Activated naive CD4-positive, alpha-beta T cell (primary cell): Measurements from ENCODE around the gene FBXL13.
"Not testable (repeated sequence)": the region's sequence is repeated elsewhere in the genome, so short reads cannot be mapped to it uniquely, and the experiment has no call there.

ENCODE experiments used
- DNase-seq, 4 experiments: peaks; one replicate each; lab custom pipeline; 2025; lab: John Stamatoyannopoulos, UW

FBXL13 gene

DNA sequence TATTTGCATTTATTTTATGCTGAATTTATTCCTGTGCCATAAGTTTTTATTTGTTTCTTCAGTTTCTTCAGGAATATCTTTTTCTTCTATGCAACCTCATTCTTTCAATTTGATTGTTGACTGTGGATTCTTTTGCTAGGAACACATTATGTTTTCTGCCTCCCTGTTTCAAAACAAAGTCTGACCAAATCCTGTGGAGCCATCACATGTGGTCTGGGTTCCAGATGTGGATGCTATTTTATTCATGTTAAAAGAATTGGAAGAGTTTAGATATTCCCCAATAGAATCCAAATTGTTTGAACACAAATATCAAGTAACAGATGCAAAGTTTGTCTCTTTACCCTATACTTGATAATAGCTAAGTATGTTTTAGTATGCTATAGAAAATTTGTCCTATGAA, 218.6 kb downstream of the FBXL13 start:
- no peak for DNase-seq

DNA sequence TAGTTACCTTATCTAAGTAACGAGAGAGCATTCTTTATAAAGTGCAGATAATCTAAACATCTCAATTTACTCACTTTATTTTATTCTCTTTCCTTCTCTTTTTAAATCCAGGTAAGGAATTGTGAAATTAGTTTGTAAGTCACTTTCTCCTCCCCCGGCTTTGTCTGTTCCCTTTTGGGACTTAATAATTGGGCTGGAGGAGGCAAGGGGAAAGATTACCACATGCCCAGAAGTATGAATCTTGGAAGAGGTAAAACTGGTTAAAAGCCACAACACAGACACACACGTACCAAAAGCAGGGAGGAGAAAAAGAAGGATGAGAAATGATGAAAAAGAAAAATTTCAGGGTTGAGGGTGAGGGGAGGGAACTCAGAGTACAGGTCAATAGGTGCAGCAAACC, 225.1 kb downstream of the FBXL13 start:
- DNase-seq = no peak

DNA sequence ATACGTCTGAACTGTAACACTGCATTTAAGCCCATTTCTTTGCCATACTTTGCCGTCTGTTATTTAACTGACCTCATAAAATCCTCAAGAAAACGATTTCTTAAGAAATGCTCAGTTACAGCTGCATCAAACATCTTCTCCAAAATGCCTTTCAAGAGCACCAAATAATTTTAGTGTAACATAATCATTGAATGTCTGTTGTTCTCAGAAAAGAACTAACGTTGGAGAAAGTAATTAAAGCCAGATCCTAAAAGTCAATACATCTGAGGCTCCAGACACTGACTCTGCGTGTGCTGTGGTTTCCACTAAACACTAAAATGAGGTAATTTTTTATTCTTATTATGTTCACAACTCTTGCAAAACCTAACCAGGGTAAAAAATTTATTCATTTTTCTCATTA, 225.5 kb downstream of the FBXL13 start:
- DNase-seq = no peak

DNA sequence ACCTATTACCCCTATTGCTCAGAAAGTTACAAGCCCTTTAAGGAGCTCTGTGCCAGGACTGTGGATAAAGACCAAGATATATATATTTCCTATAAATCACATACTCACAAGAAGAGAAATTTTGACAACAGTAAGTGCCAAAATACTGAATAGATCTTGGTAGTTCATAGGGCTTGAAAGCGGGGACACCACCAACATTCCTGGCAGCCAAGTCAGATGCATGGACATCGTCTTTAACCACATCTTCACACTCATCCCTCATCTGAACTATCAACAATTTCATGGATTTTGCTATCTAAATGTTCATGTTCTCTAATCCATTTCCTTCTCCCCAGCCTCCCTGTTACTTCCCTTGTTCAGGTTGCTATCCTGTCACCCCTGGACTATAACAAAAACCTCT, 229.2 kb downstream of the FBXL13 start:
- no peak for DNase-seq

DNA sequence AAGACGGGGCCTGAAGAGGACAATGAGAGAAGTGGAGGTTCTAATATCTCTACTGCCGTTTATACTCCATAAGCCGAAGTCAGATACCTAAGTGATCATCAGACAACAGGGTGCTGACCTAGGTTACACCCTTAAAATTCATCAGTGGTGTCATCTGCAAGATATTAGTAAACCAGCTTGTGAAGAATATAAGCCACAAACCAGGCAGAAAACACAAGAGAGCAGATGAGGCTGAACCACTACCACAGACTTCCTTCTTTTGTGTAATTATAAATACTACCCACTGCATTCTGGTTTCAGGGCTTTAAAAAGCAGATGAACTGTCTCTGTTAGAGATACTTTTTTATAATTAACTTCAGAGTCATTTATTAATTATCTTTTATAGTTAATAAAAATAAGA, 230.7 kb downstream of the FBXL13 start:
- no peak for DNase-seq

DNA sequence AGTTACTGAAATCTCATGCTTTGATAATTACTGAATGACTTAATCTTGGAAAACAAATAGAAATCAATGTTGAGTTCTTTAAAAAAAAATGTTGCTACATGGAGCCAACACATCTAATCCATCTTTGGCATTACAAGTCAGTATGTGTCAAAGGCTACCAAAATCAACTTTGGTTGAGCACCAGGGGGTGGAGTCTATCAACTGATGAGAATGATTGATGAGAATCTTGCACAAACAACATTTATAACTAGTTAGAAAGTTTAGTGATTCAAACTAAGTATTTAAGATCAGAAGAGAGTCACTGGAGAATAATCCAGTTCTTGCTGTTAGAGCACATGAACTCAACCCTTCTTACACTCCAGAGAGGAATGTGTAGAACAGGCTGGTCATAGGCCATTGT, 232.3 kb downstream of the FBXL13 start:
- no peak for DNase-seq

DNA sequence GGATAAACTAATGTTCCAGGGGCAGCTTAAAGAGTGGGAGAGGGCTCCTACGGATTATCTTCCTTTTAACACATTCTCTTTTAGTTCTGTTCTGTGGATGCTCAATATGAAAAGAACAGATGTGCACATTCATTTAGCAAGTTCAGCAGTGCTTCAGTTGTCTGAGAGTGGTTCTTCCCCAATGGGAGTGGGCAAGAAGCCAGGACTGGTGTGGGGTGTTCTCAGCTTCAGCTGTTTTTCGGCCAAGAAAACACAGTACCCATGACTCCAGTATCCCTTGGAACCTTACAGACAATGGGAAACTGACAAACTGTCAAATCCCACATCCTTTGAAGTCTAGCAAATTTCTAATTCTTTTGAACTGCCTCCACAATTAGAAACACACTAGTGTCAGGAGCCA, 233.3 kb downstream of the FBXL13 start:
- no peak for DNase-seq

DNA sequence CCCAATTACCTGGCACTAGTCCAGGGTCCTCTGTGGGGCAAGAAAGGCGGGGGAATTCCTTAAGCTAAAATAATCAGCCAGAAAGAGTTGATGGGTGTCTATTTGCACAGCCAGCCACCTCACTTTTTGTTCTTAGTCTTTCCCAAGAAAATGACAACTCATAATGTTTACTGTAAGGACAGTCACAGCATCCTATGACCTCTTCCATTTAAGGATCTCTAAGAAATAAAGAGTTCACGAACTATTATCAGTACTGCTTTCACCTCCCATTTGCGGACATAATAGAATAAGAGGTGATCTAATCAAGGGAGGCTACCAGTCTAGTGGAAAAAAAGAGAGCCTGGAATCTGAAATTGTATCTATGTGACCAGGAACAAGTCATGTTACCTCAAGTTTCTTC, 234.2 kb downstream of the FBXL13 start:
- DNase-seq = no peak

DNA sequence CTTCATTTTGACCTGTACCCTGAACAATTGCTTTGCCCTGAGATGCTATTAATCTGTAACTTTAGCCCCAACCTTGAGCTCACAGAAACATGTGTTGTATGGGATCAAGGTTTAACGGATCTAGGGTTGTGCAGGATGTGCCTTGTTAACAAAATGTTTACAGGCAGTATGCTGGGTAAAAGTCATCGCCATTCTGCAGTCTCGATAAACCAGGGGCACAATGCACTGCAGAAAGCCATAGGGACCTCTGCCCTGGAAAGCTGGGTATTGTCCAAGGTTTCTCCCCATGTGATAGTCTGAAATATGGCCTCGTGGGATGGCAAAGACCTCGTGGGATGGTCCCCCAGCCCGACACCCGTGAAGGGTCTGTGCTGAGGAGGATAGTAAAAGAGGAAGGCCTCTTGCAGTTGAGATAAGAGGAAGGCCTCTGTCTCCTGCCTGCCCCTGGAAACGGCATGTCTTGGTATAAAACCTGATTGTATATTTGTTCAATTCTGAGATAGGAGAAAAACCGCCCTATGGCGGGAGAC, 236.0 kb downstream of the FBXL13 start:
- not testable (repeated sequence) for DNase-seq

DNA sequence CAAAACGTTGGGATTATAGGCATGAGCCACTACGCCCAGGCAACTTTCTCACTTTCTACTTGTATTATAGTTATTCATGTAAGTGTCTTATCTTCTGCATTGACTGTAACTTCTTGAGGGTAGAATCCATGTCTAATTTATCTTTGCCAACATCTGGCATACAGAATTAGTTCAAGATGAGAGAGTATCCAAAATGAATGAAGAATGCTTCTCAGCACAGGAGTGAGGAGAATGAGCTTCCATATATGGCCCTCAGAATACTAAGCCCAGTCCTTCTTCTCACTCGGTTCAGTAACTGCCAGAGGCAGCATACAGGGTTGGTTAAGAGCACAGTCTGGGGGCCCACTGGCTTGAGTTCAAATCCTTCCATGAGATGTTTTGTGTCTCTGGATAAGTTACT, 236.8 kb downstream of the FBXL13 start:
- DNase-seq = no peak

DNA sequence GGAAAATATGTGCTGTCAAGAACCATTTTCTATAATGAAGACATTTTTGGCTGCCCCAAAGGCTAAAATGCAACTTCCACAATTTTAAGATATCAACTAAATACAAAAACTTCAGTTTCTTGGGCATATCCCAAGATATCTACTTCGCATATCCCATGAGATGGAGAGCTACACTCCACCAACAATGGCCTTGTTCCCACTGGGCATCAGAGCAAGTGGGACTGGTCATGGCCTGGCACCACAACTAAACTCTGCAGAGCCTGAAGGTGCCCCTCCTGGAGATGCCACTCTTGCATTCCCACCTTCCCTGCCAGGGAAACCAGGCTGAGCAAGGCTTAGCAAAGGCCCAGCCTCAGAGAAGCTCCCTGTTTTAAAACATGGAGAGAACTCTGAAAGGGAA, 237.6 kb downstream of the FBXL13 start:
- DNase-seq = no peak

DNA sequence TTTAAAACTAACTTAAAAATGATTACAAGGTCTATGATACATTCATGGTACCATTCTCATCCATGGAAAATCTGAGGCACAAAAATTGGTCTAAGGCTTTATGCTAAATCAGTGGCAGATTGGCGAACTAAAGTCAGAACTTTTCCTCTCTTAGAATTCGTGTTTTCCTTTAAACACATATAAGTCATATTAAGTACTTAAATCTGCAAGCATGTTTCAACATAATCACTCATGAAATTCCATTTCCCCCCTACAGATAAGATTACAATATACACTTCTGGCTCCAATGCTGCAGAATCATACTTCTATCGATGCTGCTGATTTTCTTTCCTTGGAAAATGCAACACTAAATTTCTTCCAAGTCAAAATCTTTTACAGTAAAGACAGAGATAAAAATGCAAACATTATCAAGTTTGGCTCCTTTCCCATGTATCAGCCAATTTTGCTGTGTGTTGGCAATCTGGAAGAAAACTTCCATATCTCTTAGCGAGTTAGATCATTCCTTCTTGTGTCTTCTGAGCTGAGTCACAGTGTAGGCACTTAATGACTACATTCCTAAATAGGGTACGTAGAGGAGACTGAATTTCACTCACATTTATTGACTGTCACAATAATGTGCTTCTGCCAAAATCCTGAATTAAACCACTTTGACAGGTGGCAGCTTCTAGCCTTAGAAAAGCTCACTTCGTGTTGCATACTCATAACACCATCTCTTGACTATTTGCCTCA, 238.2 kb downstream of the FBXL13 start:
- DNase-seq = no peak

DNA sequence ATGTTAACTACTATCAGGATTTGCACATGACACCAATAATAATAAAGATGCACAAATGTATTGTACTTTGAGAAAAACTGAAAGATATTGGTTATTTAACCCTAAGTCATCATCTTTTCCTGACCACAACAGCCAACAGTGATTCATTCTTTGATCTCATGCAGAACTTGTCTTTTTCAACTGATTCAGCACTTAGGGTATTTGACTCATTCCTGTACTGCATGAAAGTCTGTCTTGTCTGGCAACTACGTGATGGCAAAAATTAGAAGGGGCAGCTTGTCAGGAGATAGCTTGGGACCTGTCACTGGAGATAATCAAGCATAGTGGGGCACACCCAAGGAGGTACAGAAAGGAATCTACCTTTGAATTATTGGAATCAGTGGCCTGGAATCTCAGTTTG, 239.6 kb downstream of the FBXL13 start:
- no peak for DNase-seq

DNA sequence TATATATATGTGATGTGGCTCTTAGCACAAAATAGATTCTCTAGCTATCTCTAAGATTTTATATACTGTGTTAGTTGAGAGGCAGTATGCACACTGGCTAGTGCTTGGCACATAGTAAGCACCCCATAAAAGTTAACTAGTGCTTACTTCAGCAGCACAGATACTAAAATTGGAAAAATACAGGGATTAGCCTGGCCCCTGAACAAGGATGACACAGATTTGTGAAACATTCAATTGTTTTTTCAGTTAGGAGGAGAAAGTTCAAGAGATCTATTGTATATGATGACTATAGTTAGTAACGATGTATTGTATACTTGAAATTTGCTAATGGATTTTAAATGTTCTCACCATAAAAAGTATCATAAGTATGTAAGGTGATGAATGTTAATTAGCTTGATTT, 240.1 kb downstream of the FBXL13 start:
- no peak for DNase-seq

DNA sequence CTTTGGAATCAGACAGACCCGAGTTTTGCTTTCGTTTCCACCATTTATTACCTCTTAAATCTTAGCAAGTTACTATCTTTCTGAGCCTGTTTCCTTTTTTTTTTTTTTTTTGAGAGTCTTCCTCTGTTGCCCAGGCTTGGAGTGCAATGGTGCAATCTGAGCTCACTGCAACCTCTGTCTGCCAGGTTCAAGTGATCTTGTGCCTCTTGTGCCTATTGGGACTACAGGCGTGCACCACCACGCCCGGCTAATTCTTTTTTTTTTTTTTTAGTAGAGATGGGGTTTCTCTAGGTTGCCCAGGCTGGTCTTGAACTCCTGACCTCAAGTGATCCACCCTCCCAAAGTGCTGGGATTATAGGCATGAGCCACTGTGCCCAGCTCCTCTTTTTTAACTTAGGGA, 241.3 kb downstream of the FBXL13 start:
- DNase-seq = no peak

DNA sequence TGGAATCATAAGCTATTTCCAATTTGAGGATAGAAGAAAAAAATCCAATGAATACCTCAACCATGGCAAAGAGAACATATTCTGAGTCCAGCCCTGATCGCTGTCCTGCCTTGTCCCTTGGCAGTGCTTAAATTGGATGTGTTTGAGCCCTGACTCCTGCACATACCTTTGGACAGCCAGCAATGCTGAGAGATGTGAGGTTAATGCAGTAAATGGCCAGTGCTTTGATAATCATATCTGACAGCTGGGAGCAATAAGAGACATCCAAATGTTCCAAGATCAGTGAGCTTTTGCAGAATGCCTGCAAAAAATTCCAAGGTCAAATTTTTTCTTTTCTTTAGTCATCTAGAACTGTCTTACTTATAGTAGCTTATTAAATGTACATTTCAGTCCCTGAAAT, 241.9 kb downstream of the FBXL13 start:
- no peak for DNase-seq

DNA sequence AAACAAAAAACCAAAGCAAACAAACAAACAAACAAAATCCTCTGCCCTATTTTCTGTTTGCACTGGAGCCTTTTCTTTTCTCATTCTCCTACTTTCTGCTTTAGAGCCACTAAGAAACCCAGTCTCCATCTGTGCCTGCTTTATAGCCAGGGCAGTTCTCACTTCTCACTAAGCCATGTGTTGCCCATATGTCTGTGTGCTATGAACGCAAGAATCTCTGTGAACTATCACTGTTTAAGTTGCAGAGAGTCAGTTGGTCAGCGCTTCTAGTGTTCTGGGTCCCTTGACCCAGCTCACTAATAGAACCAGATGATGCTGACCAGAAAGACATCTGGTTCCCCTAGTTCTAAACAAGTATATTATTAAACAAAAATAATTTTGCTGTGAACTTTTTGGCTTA, 244.4 kb downstream of the FBXL13 start:
- no peak for DNase-seq

DNA sequence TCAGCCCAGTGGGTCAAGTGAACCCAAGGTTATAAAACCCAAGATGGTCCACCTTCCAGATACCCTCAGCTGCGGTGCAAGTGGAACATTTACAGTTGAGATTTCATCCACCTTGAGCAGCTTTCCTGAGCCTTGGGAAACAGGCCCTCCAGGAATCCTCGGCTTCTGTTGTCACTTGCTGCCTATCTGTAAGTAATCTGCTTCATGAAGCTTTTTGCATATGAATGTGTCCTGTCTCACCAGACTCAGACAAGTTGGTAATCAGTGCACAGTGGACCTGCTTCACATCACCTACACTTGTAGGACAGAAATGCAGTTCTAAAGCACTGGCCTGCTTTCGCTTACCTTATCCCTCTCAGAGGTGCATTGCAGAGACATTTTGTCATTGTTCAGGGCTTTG, 245.5 kb downstream of the FBXL13 start:
- no peak for DNase-seq

DNA sequence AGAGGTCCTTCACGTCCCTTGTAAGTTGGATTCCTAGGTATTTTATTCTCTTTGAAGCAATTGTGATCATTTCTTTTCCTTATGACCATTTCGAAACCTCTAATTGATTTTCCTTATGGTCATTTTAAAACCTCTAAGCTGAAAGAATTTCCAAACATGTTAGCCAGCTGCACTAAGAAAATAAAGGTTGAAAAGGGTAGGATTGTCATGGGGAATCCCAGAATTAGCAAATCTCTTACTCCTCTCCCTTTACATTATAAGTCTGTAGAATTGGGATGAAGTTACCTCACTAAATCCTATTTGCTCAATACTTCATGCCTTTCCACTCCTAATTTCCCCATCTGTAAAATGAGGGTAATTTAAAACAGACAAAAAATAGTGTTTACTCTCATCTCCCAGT, 246.3 kb downstream of the FBXL13 start:
- DNase-seq = no peak

DNA sequence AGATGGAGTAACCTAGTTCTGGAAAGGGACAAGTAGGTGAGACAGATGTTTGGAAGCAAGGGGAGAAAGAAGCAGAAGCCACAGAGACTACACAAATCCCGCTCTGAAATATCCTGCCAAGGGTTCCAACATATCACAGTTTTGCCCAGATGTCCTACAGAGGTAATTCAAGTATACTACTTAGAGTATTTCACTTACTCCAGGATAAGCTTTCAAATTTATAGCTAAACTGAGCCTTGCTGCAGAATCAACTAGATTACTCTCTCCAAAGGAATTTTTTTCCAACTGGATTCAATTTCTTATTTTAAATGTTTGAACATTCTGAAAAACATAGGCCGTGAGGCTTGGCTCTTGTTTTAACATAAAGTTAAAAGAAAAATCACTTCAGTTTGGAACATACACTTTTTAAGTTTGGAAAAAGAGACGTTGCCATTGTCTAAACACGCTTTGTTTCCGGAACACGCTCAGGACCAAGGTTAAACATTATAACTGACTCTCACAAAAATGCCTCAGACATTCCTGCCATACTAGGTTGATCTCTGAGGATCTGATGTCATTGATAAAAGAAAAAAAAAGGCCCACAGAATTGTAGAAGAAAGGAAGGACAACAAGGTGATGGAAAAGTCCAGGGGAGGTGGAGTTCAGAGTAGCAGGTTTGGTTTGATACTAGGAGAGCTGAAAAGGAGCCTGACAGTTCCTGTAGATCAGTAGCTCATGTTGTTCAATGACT, 251.0 kb downstream of the FBXL13 start:
- DNase-seq = no peak

DNA sequence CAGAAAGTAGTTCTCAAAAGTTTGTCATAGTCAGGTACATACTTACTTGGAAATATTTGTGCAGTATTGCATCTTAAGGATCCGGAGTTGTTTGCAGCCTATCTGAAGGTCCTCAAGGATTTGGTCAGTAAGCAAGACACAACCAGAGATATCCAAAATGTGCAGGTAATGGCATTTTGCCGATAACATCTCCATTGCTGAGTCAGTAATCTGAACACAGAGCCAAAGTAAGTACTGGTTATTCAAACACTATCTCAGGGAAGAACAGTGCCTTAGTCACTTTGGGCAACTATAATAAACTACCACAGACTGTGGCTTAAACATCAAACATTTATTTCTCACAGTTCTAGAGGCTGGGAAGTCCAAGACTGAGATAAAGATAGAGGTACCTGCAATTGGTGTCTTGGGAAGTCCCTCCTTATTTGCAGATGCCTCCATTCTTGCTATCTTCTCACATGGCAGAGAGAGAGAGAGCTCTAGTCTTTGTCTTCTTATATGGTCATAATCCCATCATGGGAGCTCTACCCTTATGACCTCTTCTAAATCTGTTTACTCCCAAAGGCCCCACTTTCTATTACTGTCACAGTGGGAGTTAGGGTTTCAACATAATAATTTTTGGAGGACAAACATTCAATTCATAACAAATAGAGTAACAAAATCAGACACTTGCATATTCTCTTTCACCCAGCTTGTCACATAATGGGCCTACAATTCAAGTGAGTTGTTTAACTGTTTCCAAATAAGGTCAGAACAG, 252.4 kb downstream of the FBXL13 start:
- DNase-seq = no peak

DNA sequence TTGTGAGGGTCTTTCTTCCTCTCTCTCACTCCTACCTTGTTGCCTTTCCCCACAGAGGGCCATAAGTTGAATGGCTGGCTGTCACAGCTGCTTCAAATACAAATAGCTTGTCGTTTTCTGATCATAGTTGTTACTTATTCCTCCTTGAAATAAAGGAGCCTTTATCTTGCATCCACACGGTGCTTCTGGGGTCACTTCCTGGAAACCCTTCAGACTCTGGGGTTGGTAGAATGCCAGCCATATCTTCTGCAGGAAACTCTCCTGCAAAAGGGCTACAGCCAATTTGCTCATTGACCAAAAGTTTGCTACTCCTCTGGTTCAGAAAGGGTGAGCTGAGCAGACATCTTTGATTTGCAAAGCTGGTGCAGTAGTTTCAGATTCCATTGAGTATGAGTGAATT, 255.4 kb downstream of the FBXL13 start:
- no peak for DNase-seq
